ENCODE results near the gene GMPR2. TPM values are rescaled to one million over a fixed set of nuclear protein-coding genes. Genes with fewer than 3 reads are reported as not detected.

GMPR2 gene
- total RNA-seq, 2 donors from 2014 or later, result 40.5 to 54.5 TPM

DNA sequence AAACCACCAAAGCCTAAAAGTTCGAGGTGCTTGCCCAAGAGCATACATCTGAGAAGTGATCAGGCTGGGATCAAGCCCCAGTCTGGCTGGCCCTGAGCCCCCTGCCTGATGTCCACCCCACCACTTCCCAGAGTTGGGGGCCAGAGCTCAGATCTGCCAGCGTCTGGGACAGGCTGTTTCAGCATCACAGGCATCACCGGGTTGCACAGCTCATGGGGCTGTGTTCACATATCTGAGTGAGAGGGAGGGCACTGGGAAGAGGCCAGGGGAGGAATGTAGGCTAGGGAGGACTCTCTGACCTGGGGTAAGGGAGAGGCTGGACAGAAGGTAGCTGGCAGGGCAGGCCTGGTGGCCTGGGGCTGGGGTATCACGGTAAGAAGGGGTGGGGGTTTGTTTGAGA is 24.2 kb downstream of the GMPR2 start:
- H3K4me3 Mint-ChIP-seq, result no peak overlapping the region
- H3K27me3 Mint-ChIP-seq, result no peaks in the 10 kb centered on the region
- no peak for ATAC-seq
- H3K36me3 Mint-ChIP-seq, result no peaks in the 10 kb centered on the region
- H3K27ac Mint-ChIP-seq, result no peak overlapping the region
- no peaks in the 10 kb centered on the region for H3K4me1 Mint-ChIP-seq (ENCODE audit: low read depth in 2 of 2)
- H3K9me3 Mint-ChIP-seq, result no peaks in the 10 kb centered on the region
- DNase-seq (ENCODE audit: low spot score), result no peak

DNA sequence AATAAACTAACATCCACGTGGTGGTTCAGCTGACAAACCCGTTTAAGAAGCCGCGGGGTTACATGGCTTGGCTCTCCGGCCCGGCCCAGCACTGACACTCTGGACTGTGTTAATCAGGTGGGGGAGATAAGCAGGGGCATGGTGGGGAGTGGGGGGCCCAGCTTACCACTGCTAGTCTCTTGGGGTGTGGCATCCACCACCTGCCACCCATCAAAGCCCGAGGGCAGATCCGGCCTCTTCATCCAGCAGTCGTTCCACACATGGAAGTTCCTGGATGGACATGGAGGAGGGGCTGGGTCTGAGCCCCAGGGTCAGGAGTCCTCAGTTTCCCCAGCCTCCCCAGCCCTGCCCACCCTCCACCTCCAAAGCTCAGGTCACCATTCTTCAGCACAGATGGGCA is 25.4 kb downstream of the GMPR2 start:
- no peaks in the 10 kb centered on the region for H3K4me1 Mint-ChIP-seq (ENCODE audit: low read depth in 2 of 2)

DNA sequence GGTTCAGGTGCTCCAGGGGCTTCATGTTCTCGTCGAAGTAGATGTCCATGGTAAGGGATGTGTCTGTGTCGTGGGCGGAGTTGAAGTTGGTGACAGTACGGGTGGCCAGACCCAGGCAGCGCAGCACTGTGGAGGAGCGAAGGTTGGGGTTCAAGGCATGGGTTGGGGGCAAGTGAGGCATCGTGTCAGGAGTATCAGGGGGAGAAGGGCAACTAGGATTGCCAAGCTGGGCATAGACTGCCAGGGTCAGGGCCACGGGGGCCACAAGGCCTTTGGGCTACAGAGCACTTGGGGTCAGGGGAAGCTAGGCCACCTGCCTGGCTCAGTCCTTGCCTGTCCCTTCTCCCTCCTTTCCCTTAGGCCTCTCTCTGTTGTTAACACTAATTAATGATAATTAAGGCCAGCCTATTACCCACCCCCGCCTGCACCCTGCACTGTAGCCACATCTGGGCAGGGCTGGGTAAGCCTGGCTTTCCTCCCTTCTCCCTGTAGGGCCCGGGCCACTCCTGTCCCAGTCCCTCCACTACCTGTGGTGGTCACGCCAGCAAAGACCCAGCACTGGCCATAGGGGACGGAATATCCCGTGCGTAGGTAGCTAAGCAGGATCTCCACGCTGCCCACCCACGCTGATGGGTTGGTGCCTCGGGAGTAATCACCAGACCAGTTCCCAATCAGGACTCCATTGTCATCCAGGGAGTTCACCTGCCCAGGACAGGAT is 26.0 kb downstream of the GMPR2 start:
- Mint-ChIP-seq H3K4me3 (no peak overlapping the region), H3K27ac (no peak overlapping the region), H3K36me3 (no peaks in the 10 kb centered on the region), H3K9me3 (no peaks in the 10 kb centered on the region), H3K27me3 (no peaks in the 10 kb centered on the region), H3K4me1 (ENCODE audit: low read depth in 2 of 2) (no peaks in the 10 kb centered on the region)
- no peak for ATAC-seq
- no peak for DNase-seq (ENCODE audit: low spot score)

More for the DNA sequence above, 25.4 kb downstream of the GMPR2 start:
- Mint-ChIP-seq H3K4me3 (no peak overlapping the region), H3K9me3 (no peaks in the 10 kb centered on the region), H3K36me3 (no peaks in the 10 kb centered on the region), H3K27ac (no peak overlapping the region), H3K27me3 (no peaks in the 10 kb centered on the region)
- DNase-seq (ENCODE audit: low spot score) (no peak), ATAC-seq (no peak)

DNA sequence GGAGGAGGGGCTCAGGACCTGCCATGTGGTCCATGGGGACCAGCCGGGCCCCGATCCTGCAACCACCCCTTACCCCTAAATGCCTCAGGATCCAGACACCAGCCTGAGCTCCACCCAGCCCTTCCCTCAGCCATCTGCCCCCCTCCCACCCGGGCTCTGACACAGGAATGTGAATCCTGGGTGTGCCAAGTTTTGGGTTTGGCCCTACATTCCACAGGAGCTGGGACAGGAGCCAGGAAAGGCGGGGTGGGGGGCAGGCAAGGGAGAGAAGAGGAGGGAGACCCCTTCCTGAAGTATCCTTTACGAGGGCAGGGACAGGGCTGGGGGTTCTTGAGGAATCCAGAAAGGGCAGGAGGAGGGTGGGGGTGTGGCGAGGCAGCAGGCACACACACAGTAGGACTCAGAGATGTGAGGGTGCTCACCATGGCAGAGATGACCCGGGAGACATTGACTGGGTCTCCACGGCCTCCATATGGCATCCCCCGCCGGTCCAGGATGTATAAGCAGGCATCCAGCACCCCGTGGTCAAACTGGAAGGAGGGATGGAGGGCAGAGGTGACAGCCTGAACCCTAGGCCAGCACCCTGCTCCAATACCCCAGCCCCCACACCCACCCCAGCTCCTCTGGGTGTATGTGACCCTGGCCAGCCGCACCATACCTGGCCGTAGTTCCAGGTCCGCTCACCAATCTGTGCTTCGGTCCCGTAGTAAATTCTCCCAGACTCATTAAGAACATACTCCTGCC is 26.7 kb downstream of the GMPR2 start:
- no peaks in the 10 kb centered on the region for H3K27me3 Mint-ChIP-seq
- ATAC-seq, result no peak

DNA sequence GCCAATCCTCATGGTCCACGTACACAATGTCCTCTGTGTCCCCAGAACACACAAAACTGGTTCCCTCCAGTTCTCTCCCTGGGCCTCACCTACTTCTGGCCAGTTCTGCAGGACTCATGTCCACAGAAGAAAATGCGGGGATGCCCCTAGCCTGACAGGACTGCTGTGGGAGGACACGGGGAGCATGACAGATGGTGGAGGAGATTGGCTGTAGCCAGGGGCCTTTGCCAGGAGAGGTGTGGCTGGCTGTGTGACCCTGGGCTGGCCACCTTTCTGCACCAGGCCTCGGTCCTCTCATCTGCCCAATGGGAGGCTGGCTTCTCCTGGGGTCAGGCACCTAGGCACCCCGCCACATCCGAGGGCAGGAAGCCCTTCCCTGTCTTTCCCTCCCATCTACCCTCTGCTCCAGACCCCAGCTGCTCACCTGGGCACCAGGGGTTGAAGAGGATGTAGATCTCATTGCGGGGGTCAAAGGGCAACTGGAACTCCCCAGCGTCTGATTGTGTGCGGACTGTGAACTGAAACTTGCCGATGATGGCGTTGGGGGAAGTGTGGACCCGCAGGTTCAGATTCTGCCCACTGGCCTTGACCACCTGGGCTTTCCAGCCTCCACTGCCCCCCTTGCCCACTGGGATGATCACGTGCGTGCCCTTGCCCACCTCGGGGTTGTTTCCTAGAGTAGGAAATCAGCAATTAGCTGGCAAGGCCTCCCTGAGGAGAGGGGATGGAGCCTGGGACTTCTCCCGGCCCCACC is 27.5 kb downstream of the GMPR2 start:
- Mint-ChIP-seq H3K27ac (no peak overlapping the region), H3K4me3 (no peak overlapping the region), H3K9me3 (no peaks in the 10 kb centered on the region), H3K27me3 (no peaks in the 10 kb centered on the region), H3K4me1 (ENCODE audit: low read depth in 2 of 2) (no peaks in the 10 kb centered on the region), H3K36me3 (no peaks in the 10 kb centered on the region)
- no peak for ATAC-seq
- DNase-seq (ENCODE audit: low spot score), result no peak

More for the DNA sequence above, 26.7 kb downstream of the GMPR2 start:
- H3K27ac Mint-ChIP-seq, result no peak overlapping the region
- no peaks in the 10 kb centered on the region for H3K4me1 Mint-ChIP-seq (ENCODE audit: low read depth in 2 of 2)
- H3K36me3 Mint-ChIP-seq, result no peaks in the 10 kb centered on the region
- H3K4me3 Mint-ChIP-seq, result no peak overlapping the region
- H3K9me3 Mint-ChIP-seq, result no peaks in the 10 kb centered on the region
- DNase-seq (ENCODE audit: low spot score), result no peak

DNA sequence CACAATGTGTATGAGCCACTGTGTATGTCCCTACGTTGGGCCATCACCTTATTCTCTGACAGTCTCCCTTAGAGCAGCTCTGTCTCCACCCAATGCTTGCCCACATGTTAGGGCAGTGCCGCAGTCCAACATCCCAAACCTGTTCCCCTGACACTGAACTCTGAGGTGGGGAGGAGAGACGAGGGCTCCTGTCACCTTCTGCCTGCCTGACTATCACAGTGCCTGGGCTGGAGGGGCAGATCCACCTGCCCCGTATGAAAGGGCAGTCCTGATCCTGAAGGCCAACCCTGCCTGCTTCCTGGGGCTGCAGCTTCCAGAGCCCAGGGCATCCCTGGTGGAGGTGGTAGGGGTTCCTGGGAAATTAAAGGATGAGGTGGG is 28.0 kb downstream of the GMPR2 start:
- Mint-ChIP-seq H3K4me1 (ENCODE audit: low read depth in 2 of 2) (no peaks in the 10 kb centered on the region), H3K36me3 (no peaks in the 10 kb centered on the region), H3K27ac (no peak overlapping the region), H3K4me3 (no peak overlapping the region), H3K27me3 (no peaks in the 10 kb centered on the region), H3K9me3 (no peaks in the 10 kb centered on the region)
- DNase-seq (ENCODE audit: low spot score), result no peak
- ATAC-seq, result no peak

DNA sequence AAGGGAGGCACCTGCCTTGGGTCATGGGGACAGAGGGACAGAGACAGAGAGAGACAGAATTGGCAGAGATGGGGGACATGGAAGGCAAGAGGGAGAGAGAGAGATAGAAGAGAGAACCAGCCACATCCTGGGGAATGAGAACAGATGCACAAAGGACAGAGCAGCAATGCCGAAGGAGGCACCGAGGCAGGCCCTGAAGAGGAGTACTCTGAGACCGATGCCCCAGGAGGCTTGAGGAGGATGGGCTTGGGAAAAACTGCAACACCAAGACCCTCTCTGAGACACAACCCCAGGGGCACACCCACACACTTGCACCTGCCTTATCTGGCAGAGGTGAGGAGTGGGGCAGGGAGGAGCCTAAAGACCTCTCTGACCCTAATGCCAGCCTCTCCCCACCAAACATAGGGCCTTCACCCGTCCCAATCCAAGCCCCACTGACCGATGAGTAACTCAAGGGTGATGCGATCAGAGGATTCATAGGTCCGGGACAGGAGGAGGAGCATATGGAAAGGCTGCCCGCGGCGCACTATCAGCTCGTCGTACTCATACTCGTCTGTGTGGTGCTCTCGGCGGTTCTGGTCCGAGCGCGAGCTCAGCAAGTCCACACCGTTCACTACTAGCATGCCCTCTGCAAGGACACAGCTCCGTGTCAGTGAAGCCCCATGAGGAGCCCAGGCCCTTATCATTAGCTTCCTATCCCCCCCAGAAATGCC is 28.7 kb downstream of the GMPR2 start:
- ATAC-seq (no peak), DNase-seq (ENCODE audit: low spot score) (no peak)
- Mint-ChIP-seq H3K9me3 (no peaks in the 10 kb centered on the region), H3K36me3 (no peaks in the 10 kb centered on the region), H3K27me3 (no peaks in the 10 kb centered on the region), H3K27ac (no peak overlapping the region), H3K4me3 (no peak overlapping the region), H3K4me1 (ENCODE audit: low read depth in 2 of 2) (peaks cover 0 to under 1% of the 10 kb centered on the region in 2 donors)

DNA sequence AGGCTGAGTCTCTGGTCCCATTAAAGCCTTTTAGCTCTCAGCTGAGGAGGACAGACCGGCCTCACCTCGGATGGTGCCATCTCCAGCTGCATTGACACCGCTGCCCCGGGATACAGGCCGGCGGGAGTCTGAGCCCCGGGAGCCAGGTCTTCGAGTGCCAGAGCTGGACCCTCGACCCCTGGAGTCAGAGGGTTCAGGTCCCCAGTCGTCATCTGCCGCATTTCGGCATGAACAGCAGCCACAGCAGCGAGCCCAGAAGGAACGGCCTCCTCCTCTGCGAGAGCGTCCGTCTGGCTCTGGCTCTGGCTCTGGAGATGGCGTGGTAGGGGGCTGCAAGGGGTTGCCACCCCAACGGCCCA is 29.2 kb downstream of the GMPR2 start:
- Mint-ChIP-seq H3K36me3 (no peaks in the 10 kb centered on the region), H3K4me1 (ENCODE audit: low read depth in 2 of 2) (peaks cover 0 to 4% of the 10 kb centered on the region in 2 donors), H3K9me3 (no peaks in the 10 kb centered on the region), H3K4me3 (no peak overlapping the region), H3K27me3 (no peaks in the 10 kb centered on the region), H3K27ac (no peak overlapping the region)
- ATAC-seq (no peak), DNase-seq (ENCODE audit: low spot score) (no peak)

DNA sequence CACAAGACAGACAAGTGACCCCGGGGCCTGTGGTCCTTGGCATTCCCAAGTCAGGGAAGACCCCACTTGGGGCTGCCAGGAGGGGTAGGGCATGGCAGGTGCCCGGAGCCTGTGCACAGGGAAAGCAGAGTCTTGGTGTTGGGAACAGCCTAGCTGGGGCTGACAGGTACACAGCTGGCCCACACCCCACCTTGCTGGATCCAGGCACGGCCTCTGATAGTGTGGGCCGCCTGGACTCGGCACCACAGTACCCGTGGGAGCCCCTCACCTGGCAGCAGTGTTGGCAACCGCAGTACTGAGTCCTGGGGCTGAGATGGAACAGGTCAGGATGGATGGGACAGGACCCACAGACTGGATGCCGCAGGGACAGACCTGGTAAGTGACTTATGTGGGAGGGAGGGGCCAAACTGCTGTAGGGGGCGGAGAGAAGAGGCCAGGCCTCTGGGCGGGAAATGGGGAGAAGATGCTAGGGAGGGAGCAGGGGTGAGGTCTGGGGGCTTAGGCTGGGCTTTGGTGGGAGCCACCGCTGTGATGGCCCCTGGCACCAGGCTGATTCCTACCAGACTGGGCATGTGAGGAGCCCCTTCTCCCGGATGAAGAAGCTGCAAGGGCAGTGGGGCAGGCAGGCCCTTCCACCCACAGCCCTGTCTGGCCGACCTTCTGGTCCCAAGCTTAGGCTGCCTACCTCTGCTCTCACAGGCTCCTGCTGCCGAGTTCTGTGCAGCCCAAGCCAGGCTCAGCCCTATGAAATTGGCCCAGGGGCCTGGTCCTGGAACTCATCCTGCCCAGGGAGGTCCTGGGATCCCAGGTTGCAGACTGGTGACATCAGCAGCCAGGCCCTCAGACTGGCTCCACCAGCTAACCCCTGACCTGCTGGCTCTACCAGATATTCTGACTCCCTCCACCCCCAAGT is 30.3 kb downstream of the GMPR2 start, which contains the start of gene TGM1:
Gene TGM1, minus strand, starts transcription at position 357 of the 913 bp plus-strand sequence. CDS start 825 bp downstream, outside the sequence.
- no peak for DNase-seq (ENCODE audit: low spot score)
- Mint-ChIP-seq H3K27ac (no peak within 1 kb of the TSS), H3K27me3 (no peaks in the 10 kb centered on the region), H3K4me1 (ENCODE audit: low read depth in 2 of 2) (peaks cover 0 to 7% of the 10 kb centered on the region in 2 donors), H3K36me3 (no peaks in the 10 kb centered on the region), H3K9me3 (no peaks in the 10 kb centered on the region), H3K4me3 (no peak within 1 kb of the TSS)
- ATAC-seq, result no peak

DNA sequence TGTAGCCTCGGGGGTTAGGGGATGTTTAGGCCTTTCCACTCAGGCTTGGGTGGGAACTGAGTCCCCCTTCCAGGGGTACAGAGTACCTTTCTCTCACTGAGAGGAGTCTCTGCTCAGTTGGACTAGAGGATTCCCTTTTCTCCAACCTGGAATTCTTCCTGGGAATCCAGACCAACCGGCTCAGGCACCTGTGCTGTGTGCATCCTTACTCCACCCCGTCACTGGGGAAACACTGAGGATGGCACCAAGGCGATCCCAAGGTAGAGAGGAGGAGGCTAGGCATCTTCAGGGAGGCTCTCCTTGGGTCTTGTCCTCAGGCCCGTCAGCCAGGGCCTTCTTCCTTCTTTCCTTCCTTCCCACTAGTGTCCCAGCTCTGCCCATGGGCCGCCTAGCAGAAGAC is 31.1 kb downstream of the GMPR2 start:
- no peaks in the 10 kb centered on the region for H3K9me3 Mint-ChIP-seq
- H3K27ac Mint-ChIP-seq, result no peak overlapping the region
- ATAC-seq (no peak), DNase-seq (ENCODE audit: low spot score) (no peak)
- no peaks in the 10 kb centered on the region for H3K27me3 Mint-ChIP-seq
- no peak overlapping the region for H3K4me3 Mint-ChIP-seq
- peaks cover 0 to 7% of the 10 kb centered on the region in 2 donors for H3K4me1 Mint-ChIP-seq (ENCODE audit: low read depth in 2 of 2)
- no peaks in the 10 kb centered on the region for H3K36me3 Mint-ChIP-seq

DNA sequence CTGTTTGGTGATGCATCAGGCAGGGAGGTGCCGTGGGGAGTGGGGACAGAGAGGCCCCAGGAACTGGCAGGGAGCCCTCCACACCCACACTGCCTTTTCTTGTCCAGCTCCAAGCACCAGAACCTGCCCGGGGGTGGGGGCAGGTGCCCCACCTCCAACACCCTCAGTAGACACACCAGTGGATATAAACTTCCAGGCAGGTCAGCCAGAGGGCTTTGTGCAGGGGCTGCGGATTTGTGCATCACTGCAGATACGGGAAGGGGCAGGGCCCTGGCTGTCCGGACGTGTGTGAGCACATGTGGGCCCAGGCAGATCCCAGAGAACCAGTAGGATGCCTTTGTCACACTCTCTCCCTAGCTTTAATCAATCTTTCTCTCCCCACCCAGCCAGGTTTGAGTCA is 31.6 kb downstream of the GMPR2 start:
- ATAC-seq (no peak), DNase-seq (ENCODE audit: low spot score) (no peak)
- H3K4me3 Mint-ChIP-seq, result no peak overlapping the region
- H3K27ac Mint-ChIP-seq, result no peak overlapping the region
- H3K9me3 Mint-ChIP-seq, result no peaks in the 10 kb centered on the region
- no peaks in the 10 kb centered on the region for H3K36me3 Mint-ChIP-seq
- H3K27me3 Mint-ChIP-seq, result no peaks in the 10 kb centered on the region
- H3K4me1 Mint-ChIP-seq (ENCODE audit: low read depth in 2 of 2), result peaks cover 0 to 7% of the 10 kb centered on the region in 2 donors

DNA sequence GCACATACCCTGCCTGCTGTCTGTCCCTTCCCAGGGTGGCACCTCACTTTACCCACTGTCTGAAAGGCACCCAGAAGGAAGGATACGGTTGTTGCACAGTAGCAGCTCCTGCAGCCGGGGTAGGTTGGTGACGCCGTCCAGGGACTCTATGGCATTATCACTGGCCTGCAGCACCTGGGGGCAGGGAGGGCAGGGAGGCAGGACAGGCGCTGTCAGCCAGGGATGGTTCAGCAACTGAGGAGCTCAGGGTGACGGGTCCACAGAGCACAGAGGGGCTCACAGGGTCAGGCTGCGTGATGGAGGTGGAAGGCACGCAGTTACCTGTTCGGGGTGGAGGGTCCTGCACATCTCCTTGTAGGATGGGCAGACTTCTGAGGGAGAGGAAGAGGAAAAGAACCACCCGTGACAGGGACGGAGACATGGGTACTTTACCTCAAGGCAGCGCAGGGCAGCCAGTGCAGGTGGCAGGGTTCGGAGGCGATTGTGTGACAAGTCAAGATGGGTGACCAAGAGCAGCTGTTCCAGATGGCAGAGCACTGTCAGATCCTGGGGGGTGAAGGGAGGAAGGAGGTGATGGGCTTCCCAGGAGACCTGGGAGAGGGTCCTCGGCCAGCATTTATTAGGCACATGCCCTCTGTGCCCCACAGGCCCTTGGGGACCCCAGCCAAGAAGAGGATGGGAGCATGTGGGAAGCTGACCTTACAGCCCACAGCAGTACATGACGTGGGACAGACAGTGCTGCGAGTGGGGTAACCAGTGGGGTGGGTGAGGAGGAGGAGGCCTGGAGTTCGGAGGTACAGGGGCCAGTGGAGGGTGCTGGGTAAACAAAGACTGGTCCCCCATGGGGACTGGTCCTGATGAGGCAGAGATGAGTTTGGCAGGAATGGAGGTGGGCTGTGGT is 33.9 kb downstream of the GMPR2 start:
- no peak for ATAC-seq

More for the DNA sequence above, 33.9 kb downstream of the GMPR2 start:
- Mint-ChIP-seq H3K4me3 (no peak overlapping the region), H3K4me1 (ENCODE audit: low read depth in 2 of 2) (peaks cover 12 to 19% of the 10 kb centered on the region in 2 donors), H3K27me3 (no peaks in the 10 kb centered on the region), H3K27ac (no peak overlapping the region), H3K9me3 (no peaks in the 10 kb centered on the region), H3K36me3 (no peaks in the 10 kb centered on the region)
- DNase-seq (ENCODE audit: low spot score), result no peak
